Breast epithelium (tissue), 4 donors: ENCODE results near the gene SLC13A2. TPM values are rescaled to one million over a fixed set of nuclear protein-coding genes. Genes with fewer than 3 reads are reported as not detected.
"Not testable (repeated sequence)": the region's sequence is repeated elsewhere in the genome, so short reads cannot be mapped to it uniquely, and the experiment has no call there.

ENCODE experiments used
- DNase-seq, 2 donors: peaks; one replicate each; pipeline ENCODE4 v3.0.0-alpha.2; 2019; ENCODE audit warnings: low spot score in 2 of 2
- H3K27ac ChIP-seq, 2 donors: fragments of 200-600 bp; sonication (generic) in 1 of 2; one replicate each; pipeline ENCODE4 v1.5.1; 2016 to 2019; ENCODE audit warnings: mild to moderate bottlenecking in 1 of 2
- H3K27me3 ChIP-seq, 2 donors: fragments of 200-600 bp; sonication (generic) in 1 of 2; one replicate each; pipeline versions ENCODE4 v1.5.1 to v1.6.0; 2017 to 2019; ENCODE audit warnings: control low read depth in 1 of 2, mild to moderate bottlenecking in 1 of 2
- H3K36me3 ChIP-seq: fragments of 200-600 bp; one replicate; pipeline ENCODE4 v1.5.1; 2019
- H3K4me1 ChIP-seq, 2 donors: fragments of 200-600 bp; sonication (generic); one replicate each; pipeline ENCODE4 v1.5.1; 2016 to 2019; ENCODE audit warnings: control low read depth in 1 of 2
- H3K4me3 ChIP-seq, 3 donors: fragments of 200-600 bp; sonication (generic); 1 replicate in 2 of 3; 2 replicates in 1 of 3; pipeline ENCODE4 v1.5.1; 2016 to 2019; ENCODE audit warnings: mild to moderate bottlenecking in 3 of 3, moderate library complexity in 2 of 3
- H3K9me3 ChIP-seq, 2 donors: fragments of 200-600 bp; sonication (generic) in 1 of 2; one replicate each; pipeline ENCODE4 v1.5.1; 2016 to 2019; ENCODE audit warnings: control low read depth in 1 of 2
- CTCF ChIP-seq, 3 donors: fragments of 450-650 bp; IDR thresholded peaks; one replicate each; pipeline ENCODE4 v1.5.1; 2016 to 2017; ENCODE audit warnings: antibody characterized with exemption in 3 of 3, mild to moderate bottlenecking in 3 of 3, moderate library complexity in 3 of 3
- POLR2A ChIP-seq: fragments of 450-650 bp; IDR thresholded peaks from one replicate; pipeline ENCODE4 v1.6.1; 2016; ENCODE audit warnings: antibody characterized with exemption, mild to moderate bottlenecking, moderate library complexity
- POLR2AphosphoS5 ChIP-seq, 3 donors: sonication (generic); formaldehyde crosslinking; IDR thresholded peaks; one replicate each; pipeline ENCODE4 v1.6.1; 2017; ENCODE audit warnings: antibody characterized with exemption in 3 of 3
- intact Hi-C: fragments of 100-400 bp; cut with DNase I; formaldehyde crosslinking; loops from one replicate; pipeline ENCODE4 v1.15.1; 2023; ENCODE audit warnings: low total_unique reads
- total RNA-seq, 3 donors: library from RNA; depleted of rRNA; stranded (reverse); fragments of >200 nt; gene quantifications; one replicate each; pipeline ENCODE4 v1.1.0, GENCODE V29; 2016

Gene SLC13A2
- total RNA-seq, 3 donors from 2014 or later: 0.66 to 4.0 TPM; not detected in 1

- Histone ChIP-seq H3K4me1 (no peaks in the 10 kb centered on the region), H3K4me3 (no peak overlapping the region)
These were observed 23.6 kb upstream of the SLC13A2 start for GRCh38 chr17:28449859-28450258.

GRCh38 chr17:28457890-28458289 is 15.6 kb upstream of the SLC13A2 start:
- intact Hi-C loops: no loop called here
- Histone ChIP-seq H3K36me3 (no peaks in the 10 kb centered on the region), H3K27me3 (no peaks in the 10 kb centered on the region), H3K9me3 (no peaks in the 10 kb centered on the region), H3K27ac (no peak overlapping the region), H3K4me3 (no peak overlapping the region), H3K4me1 (no peaks in the 10 kb centered on the region)
- no peak for DNase-seq
- TF ChIP-seq CTCF (IDR thresholded peaks at IDR 0.05) (no peak), POLR2AphosphoS5 (IDR thresholded peaks at IDR 0.05) (no peak), POLR2A (no peak)

More at GRCh38 chr17:28449859-28450258, 23.6 kb upstream of the SLC13A2 start:
- TF ChIP-seq POLR2A (no peak), CTCF (IDR thresholded peaks at IDR 0.05) (no peak), POLR2AphosphoS5 (IDR thresholded peaks at IDR 0.05) (no peak)
- Histone ChIP-seq H3K27ac (no peak overlapping the region), H3K36me3 (no peaks in the 10 kb centered on the region), H3K27me3 (no peaks in the 10 kb centered on the region), H3K9me3 (no peaks in the 10 kb centered on the region)
- intact Hi-C loops: no loop called here
- no peak for DNase-seq

- DNase-seq, H3K27ac ChIP-seq, H3K4me3 ChIP-seq, H3K27me3 ChIP-seq, intact Hi-C loops, H3K4me1 ChIP-seq, H3K9me3 ChIP-seq, H3K36me3 ChIP-seq: not testable (repeated sequence)
These were observed 14.6 kb upstream of the SLC13A2 start for GRCh38 chr17:28458881-28459280.

- DNase-seq: no peak
- peaks cover 0 to 2% of the 10 kb centered on the region in 2 donors for H3K4me1 ChIP-seq
- H3K4me3 ChIP-seq: no peak overlapping the region
- no peaks in the 10 kb centered on the region for H3K27me3 ChIP-seq
- TF ChIP-seq POLR2A (no peak), CTCF (IDR thresholded peaks at IDR 0.05) (no peak), POLR2AphosphoS5 (IDR thresholded peaks at IDR 0.05) (no peak)
- no peaks in the 10 kb centered on the region for H3K36me3 ChIP-seq
- H3K9me3 ChIP-seq: no peaks in the 10 kb centered on the region
- no peak overlapping the region for H3K27ac ChIP-seq
- intact Hi-C loops: no loop called here
These were observed 12.5 kb upstream of the SLC13A2 start for GRCh38 chr17:28460901-28461300.

GRCh38 chr17:28466001-28466400 is 7.4 kb upstream of the SLC13A2 start:
- no peaks in the 10 kb centered on the region for H3K9me3 ChIP-seq
- TF ChIP-seq CTCF (IDR thresholded peaks at IDR 0.05) (no peak), POLR2A (no peak), POLR2AphosphoS5 (IDR thresholded peaks at IDR 0.05) (no peak)
- intact Hi-C loops: no loop called here

GRCh38 chr17:28466521-28467048 is 6.9 kb upstream of the SLC13A2 start:
- no peak for DNase-seq
- Histone ChIP-seq H3K9me3 (no peaks in the 10 kb centered on the region), H3K36me3 (no peaks in the 10 kb centered on the region), H3K4me1 (peaks cover 0 to 30% of the 10 kb centered on the region in 2 donors), H3K4me3 (no peak overlapping the region), H3K27me3 (no peaks in the 10 kb centered on the region), H3K27ac (peak overlapping the region in 1 of 2 donors; percentile 23)
- intact Hi-C loops: no loop called here
- TF ChIP-seq POLR2A (no peak), CTCF (IDR thresholded peaks at IDR 0.05) (no peak), POLR2AphosphoS5 (IDR thresholded peaks at IDR 0.05) (no peak)

More at GRCh38 chr17:28466001-28466400, 7.4 kb upstream of the SLC13A2 start:
- Histone ChIP-seq H3K4me3 (no peak overlapping the region), H3K36me3 (no peaks in the 10 kb centered on the region), H3K4me1 (peaks cover 0 to 30% of the 10 kb centered on the region in 2 donors), H3K27me3 (no peaks in the 10 kb centered on the region), H3K27ac (peak overlapping the region in 1 of 2 donors; percentile 23)
- no peak for DNase-seq
